ENCODE results near the gene OR10G2.

OR10G2 gene

GRCh38 chr14:21634840-21635239 lies at the start of gene OR10G2:
OR10G2 (minus strand) TSS chr14:21634940; CDS start chr14:21634842, 98 bp downstream.
- DNase-seq: no peak
- no peak for TF ChIP-seq POLR2A (IDR thresholded peaks at IDR 0.05; ENCODE audit: low read length)
- no peak for TF ChIP-seq GATA1 (IDR thresholded peaks at IDR 0.05; ENCODE audit: low read depth, low read length)

GRCh38 chr14:21680072-21680471 lies 45.3 kb upstream of the OR10G2 start:
- no peak for TF ChIP-seq POLR2A (IDR thresholded peaks at IDR 0.05; ENCODE audit: low read length)
- TF ChIP-seq GATA1 (IDR thresholded peaks at IDR 0.05; ENCODE audit: low read depth, low read length): no peak
- DNase-seq: no peak

- no peak for DNase-seq
- no peak for TF ChIP-seq GATA1 (IDR thresholded peaks at IDR 0.05; ENCODE audit: low read depth, low read length)
- TF ChIP-seq POLR2A (IDR thresholded peaks at IDR 0.05; ENCODE audit: low read length): no peak
Observed at GRCh38 chr14:21675566-21675965, 40.8 kb upstream of the OR10G2 start.

GRCh38 chr14:21673718-21674117 lies 39.0 kb upstream of the OR10G2 start, which contains the start of gene OR4E1:
OR4E1 (minus strand) TSS chr14:21673818; CDS start chr14:21670935, 2,883 bp downstream.
- no peak for DNase-seq
- TF ChIP-seq GATA1 (IDR thresholded peaks at IDR 0.05; ENCODE audit: low read depth, low read length): no peak
- no peak for TF ChIP-seq POLR2A (IDR thresholded peaks at IDR 0.05; ENCODE audit: low read length)

- no peak for DNase-seq
Observed at GRCh38 chr14:21672116-21672515, 37.4 kb upstream of the OR10G2 start.

GRCh38 chr14:21671371-21671770 lies 36.6 kb upstream of the OR10G2 start:
- no peak for DNase-seq
- no peak for TF ChIP-seq GATA1 (IDR thresholded peaks at IDR 0.05; ENCODE audit: low read depth, low read length)
- no peak for TF ChIP-seq POLR2A (IDR thresholded peaks at IDR 0.05; ENCODE audit: low read length)

More at GRCh38 chr14:21672116-21672515, 37.4 kb upstream of the OR10G2 start:
- TF ChIP-seq POLR2A (IDR thresholded peaks at IDR 0.05; ENCODE audit: low read length): no peak
- no peak for TF ChIP-seq GATA1 (IDR thresholded peaks at IDR 0.05; ENCODE audit: low read depth, low read length)

GRCh38 chr14:21669284-21669683 lies 34.5 kb upstream of the OR10G2 start:
- no peak for DNase-seq
- TF ChIP-seq GATA1 (IDR thresholded peaks at IDR 0.05; ENCODE audit: low read depth, low read length) (no peak), POLR2A (IDR thresholded peaks at IDR 0.05; ENCODE audit: low read length) (no peak)

GRCh38 chr14:21668377-21668776 lies 33.6 kb upstream of the OR10G2 start:
- TF ChIP-seq POLR2A (IDR thresholded peaks at IDR 0.05; ENCODE audit: low read length): no peak
- TF ChIP-seq GATA1 (IDR thresholded peaks at IDR 0.05; ENCODE audit: low read depth, low read length): no peak
- no peak for DNase-seq

- no peak for TF ChIP-seq POLR2A (IDR thresholded peaks at IDR 0.05; ENCODE audit: low read length)
- TF ChIP-seq GATA1 (IDR thresholded peaks at IDR 0.05; ENCODE audit: low read depth, low read length): no peak
- DNase-seq: no peak
Observed at GRCh38 chr14:21656980-21657379, 22.2 kb upstream of the OR10G2 start.

GRCh38 chr14:21654215-21654614 lies 19.5 kb upstream of the OR10G2 start:
- no peak for DNase-seq
- TF ChIP-seq POLR2A (IDR thresholded peaks at IDR 0.05; ENCODE audit: low read length): no peak
- TF ChIP-seq GATA1 (IDR thresholded peaks at IDR 0.05; ENCODE audit: low read depth, low read length): no peak

GRCh38 chr14:21653331-21653885 lies 18.7 kb upstream of the OR10G2 start, which contains the start of gene OR4E2:
OR4E2 (plus strand) TSS chr14:21653835; CDS start chr14:21665083, 11,248 bp downstream.
- TF ChIP-seq GATA1 (IDR thresholded peaks at IDR 0.05; ENCODE audit: low read depth, low read length) (no peak), POLR2A (IDR thresholded peaks at IDR 0.05; ENCODE audit: low read length) (no peak)
- no peak for DNase-seq

- DNase-seq: no peak
- no peak for TF ChIP-seq GATA1 (IDR thresholded peaks at IDR 0.05; ENCODE audit: low read depth, low read length)
- no peak for TF ChIP-seq POLR2A (IDR thresholded peaks at IDR 0.05; ENCODE audit: low read length)
Observed at GRCh38 chr14:21652209-21652808, 17.6 kb upstream of the OR10G2 start.

GRCh38 chr14:21647380-21647779 lies 12.6 kb upstream of the OR10G2 start:
- TF ChIP-seq GATA1 (IDR thresholded peaks at IDR 0.05; ENCODE audit: low read depth, low read length): no peak
- no peak for TF ChIP-seq POLR2A (IDR thresholded peaks at IDR 0.05; ENCODE audit: low read length)

GRCh38 chr14:21643407-21643806 lies 8.7 kb upstream of the OR10G2 start:
- no peak for TF ChIP-seq GATA1 (IDR thresholded peaks at IDR 0.05; ENCODE audit: low read depth, low read length)
- no peak for TF ChIP-seq POLR2A (IDR thresholded peaks at IDR 0.05; ENCODE audit: low read length)
- DNase-seq: no peak

More at GRCh38 chr14:21647380-21647779, 12.6 kb upstream of the OR10G2 start:
- no peak for DNase-seq

- no peak for TF ChIP-seq POLR2A (IDR thresholded peaks at IDR 0.05; ENCODE audit: low read length)
- no peak for TF ChIP-seq GATA1 (IDR thresholded peaks at IDR 0.05; ENCODE audit: low read depth, low read length)
- DNase-seq: no peak
Observed at GRCh38 chr14:21642683-21643082, 7.9 kb upstream of the OR10G2 start.
